Aorta (tissue), 5 donors: Measurements from ENCODE around the gene SMAD6. TPM values are rescaled to one million over a fixed set of nuclear protein-coding genes. Genes with fewer than 3 reads are reported as not detected.
"Not testable (repeated sequence)": the region's sequence is repeated elsewhere in the genome, so short reads cannot be mapped to it uniquely, and the experiment has no call there.

Experiments used
- ATAC-seq: fragments of 200-7000 bp; cut with Tn5 transposase; one replicate; pipeline ENCODE4 v1.9.1; 2022; ENCODE audit warnings: moderate library complexity; ENCODE audit not compliant: low FRiP score
- DNase-seq, 2 donors: peaks; one replicate each; pipeline ENCODE4 v3.0.0-alpha.2; 2020
- H3K27ac ChIP-seq, 2 donors: one replicate each; pipeline ENCODE4 v1.5.1; 2013; ENCODE audit warnings: low read length in 2 of 2, mild to moderate bottlenecking in 2 of 2, moderate library complexity in 2 of 2, control low read depth in 1 of 2, inconsistent platforms in 1 of 2, low read depth in 1 of 2
- H3K27me3 ChIP-seq, 2 donors: one replicate each; pipeline ENCODE4 v1.6.1; 2013; ENCODE audit warnings: control low read depth in 1 of 2, low read length in 1 of 2, mild to moderate bottlenecking in 1 of 2, moderate library complexity in 1 of 2; ENCODE audit not compliant: insufficient read depth in 2 of 2, control insufficient read depth in 1 of 2
- H3K36me3 ChIP-seq, 2 donors: one replicate each; pipeline ENCODE4 v1.6.1; 2013; ENCODE audit warnings: control low read depth in 1 of 2, low read length in 1 of 2, mild to moderate bottlenecking in 1 of 2; ENCODE audit not compliant: insufficient read depth in 2 of 2, control insufficient read depth in 1 of 2
- H3K4me1 ChIP-seq, 2 donors: one replicate each; pipeline ENCODE4 v1.6.1; 2013; ENCODE audit warnings: low read length in 2 of 2, control low read depth in 1 of 2, mild to moderate bottlenecking in 1 of 2, moderate library complexity in 1 of 2; ENCODE audit not compliant: insufficient read depth in 2 of 2, control insufficient read depth in 1 of 2
- H3K4me3 ChIP-seq, 2 donors: one replicate each; pipeline ENCODE4 v1.5.1; 2013; ENCODE audit warnings: low read length in 2 of 2, control low read depth in 1 of 2, mild to moderate bottlenecking in 1 of 2
- H3K9me3 ChIP-seq: one replicate; pipeline ENCODE4 v1.6.1; 2013; ENCODE audit warnings: mild to moderate bottlenecking, low read length; ENCODE audit not compliant: control insufficient read depth
- WGBS, 2 donors: extraction: QIAGEN DNeasy Blood & Tissue Kit; methylation state at CpG; one replicate each; pipeline ENCODE4 v1.1.7; 2013; 5-methylcytosine and 5-hydroxymethylcytosine counted together
- intact Hi-C, 2 donors: fragments of 100-400 bp; cut with DNase I; formaldehyde crosslinking; loops; one replicate each; pipeline versions ENCODE4 v1.14.2 to v1.15.0; 2022
- polyA plus RNA-seq, 2 donors: library from polyadenylated mRNA; stranded (reverse); fragments of 200-250 nt; gene quantifications; one replicate each; pipeline ENCODE4 v1.2.3, GENCODE V29; 2013
- total RNA-seq, 2 donors: library from RNA; stranded (reverse); fragmentation: NEBNext Ultra II Directional; extraction: Animal tissue kit (Norgen Biotek cat#: 25700); gene quantifications; one replicate each; pipeline ENCODE4 v1.2.1, GENCODE V29; 2021
- donor health status: healthy with polysubstance abuse.
- donor health status: Bipolar disorder and iron deficiency.
- donor health status: DM: no; HTN: no; CAD: no.
- donor health status: DM: no; HTN: no; CAD: no.
- donor health status: DM: yes; HTN: yes; CAD: no.

The SMAD6 gene
- total and polyA plus RNA-seq, 4 donors = 7.1 to 92.0 (median 24.5) TPM

DNA sequence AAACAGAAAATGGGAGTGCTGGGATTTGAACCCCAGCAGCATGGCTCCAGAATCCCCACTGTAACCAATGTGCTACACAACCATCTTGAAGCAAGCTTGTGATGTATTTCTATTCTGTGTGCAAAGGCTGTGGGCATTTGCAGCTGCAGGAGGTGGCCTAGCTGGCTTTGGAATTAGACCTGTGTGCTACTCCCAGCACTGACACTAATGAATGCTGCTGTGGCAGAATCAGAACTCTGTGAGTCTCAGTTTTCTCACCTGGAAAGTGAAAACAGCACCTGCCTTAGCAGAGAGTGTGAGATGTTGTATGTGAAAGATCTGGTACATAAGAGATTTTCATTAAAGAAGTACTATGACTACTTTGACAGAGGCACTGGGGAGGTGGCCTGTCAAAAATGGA is 21.5 kb upstream of the SMAD6 start:
- no peaks in the 10 kb centered on the region for H3K36me3 ChIP-seq
- no peaks in the 10 kb centered on the region for H3K4me1 ChIP-seq
- no peak overlapping the region for H3K4me3 ChIP-seq
- H3K9me3 ChIP-seq = peaks cover 2% of the 10 kb centered on the region
- H3K27ac ChIP-seq = no peak overlapping the region
- no peak for DNase-seq
- intact Hi-C loops = no loop called here
- no peaks in the 10 kb centered on the region for H3K27me3 ChIP-seq
- no peak for ATAC-seq

GRCh38 chr15:66681395-66681794 is 20.6 kb upstream of the SMAD6 start:
- ATAC-seq = no peak
- WGBS, 2 donors = 94 to 97% methylated on average over 2 of the region's 2 CpGs
- H3K27ac ChIP-seq = no peak overlapping the region
- no peaks in the 10 kb centered on the region for H3K4me1 ChIP-seq
- H3K4me3 ChIP-seq = no peak overlapping the region
- no peak for DNase-seq
- H3K27me3 ChIP-seq = no peaks in the 10 kb centered on the region
- no peaks in the 10 kb centered on the region for H3K36me3 ChIP-seq
- intact Hi-C loops = no loop called here
- peaks cover 2% of the 10 kb centered on the region for H3K9me3 ChIP-seq

GRCh38 chr15:66682246-66682645 is 19.8 kb upstream of the SMAD6 start:
- 98% methylated on average over 2 of the region's 2 CpGs for WGBS, 2 donors
- H3K36me3 ChIP-seq = no peaks in the 10 kb centered on the region
- ATAC-seq (no peak), DNase-seq (no peak)
- peaks cover 2% of the 10 kb centered on the region for H3K9me3 ChIP-seq
- no peak overlapping the region for H3K4me3 ChIP-seq
- H3K4me1 ChIP-seq = no peaks in the 10 kb centered on the region
- no peaks in the 10 kb centered on the region for H3K27me3 ChIP-seq
- intact Hi-C loops = no loop called here
- H3K27ac ChIP-seq = no peak overlapping the region

- Histone ChIP-seq H3K4me3 (no peak overlapping the region), H3K9me3 (peaks cover 2% of the 10 kb centered on the region), H3K36me3 (no peaks in the 10 kb centered on the region), H3K27me3 (no peaks in the 10 kb centered on the region), H3K4me1 (no peaks in the 10 kb centered on the region), H3K27ac (no peak overlapping the region)
- ATAC-seq (no peak), DNase-seq (no peak)
- intact Hi-C loops = no loop called here
- WGBS, 2 donors = 89 to 96% methylated on average over 1 of the region's 1 CpG
Measured at GRCh38 chr15:66682865-66683264, 19.2 kb upstream of the SMAD6 start.

GRCh38 chr15:66684136-66684681 is 17.8 kb upstream of the SMAD6 start:
- intact Hi-C loops = no loop called here
- ATAC-seq = no peak
- Histone ChIP-seq H3K9me3 (peaks cover 2% of the 10 kb centered on the region), H3K36me3 (no peaks in the 10 kb centered on the region), H3K27ac (no peak overlapping the region), H3K4me3 (no peak overlapping the region), H3K27me3 (no peaks in the 10 kb centered on the region), H3K4me1 (no peaks in the 10 kb centered on the region)
- DNase-seq = no peak

DNA sequence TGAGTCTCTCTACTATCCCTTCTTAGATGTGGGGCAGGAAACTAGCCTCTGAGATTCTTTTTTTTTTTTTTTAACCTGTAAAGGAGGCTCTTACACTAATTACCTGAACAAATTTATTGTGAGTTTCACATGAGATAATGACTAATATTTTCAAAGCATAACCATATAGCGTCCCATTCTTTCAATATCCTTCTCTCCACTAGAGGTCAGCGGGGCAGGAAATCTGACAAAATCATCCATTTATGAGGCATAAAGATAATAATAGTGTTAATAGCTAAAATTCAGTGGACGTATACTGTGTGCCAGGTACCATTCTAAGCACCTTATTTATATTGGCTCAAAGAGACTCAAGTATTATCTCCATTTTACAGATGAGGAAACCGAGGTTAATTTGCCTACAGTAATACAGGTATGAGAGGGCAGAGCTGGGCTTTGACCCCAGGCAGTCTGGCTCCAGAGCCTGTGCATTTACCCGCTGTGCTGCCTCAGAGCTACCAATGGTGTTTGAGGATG is 16.3 kb upstream of the SMAD6 start:
- ATAC-seq (no peak), DNase-seq (no peak)
- no peak overlapping the region for H3K27ac ChIP-seq
- intact Hi-C loops = no loop called here
- no peaks in the 10 kb centered on the region for H3K27me3 ChIP-seq
- H3K36me3 ChIP-seq = no peaks in the 10 kb centered on the region
- H3K4me1 ChIP-seq = no peaks in the 10 kb centered on the region
- no peak overlapping the region for H3K4me3 ChIP-seq
- WGBS, 2 donors = 80% methylated on average over 5 of the region's 5 CpGs
- peaks cover 2% of the 10 kb centered on the region for H3K9me3 ChIP-seq

DNA sequence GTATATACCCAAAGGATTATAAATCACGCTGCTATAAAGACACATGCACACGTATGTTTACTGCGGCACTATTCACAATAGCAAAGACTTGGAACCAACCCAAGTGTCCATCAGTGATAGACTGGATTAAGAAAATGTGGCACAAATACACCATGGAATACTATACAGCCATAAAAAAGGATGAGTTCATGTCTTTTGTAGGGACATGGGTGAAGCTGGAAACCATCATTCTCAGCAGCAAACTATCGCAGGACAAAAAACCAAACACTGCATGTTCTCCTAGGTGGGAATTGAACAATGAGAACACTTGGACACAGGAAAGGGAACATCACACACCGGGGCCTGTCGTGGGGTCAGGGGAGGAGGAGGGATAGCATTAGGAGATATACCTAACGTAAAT is 11.1 kb upstream of the SMAD6 start:
- H3K27me3 ChIP-seq, H3K4me1 ChIP-seq, H3K27ac ChIP-seq, ATAC-seq, H3K4me3 ChIP-seq, intact Hi-C loops, H3K9me3 ChIP-seq, DNase-seq, H3K36me3 ChIP-seq: not testable (repeated sequence)
- 85 to 89% methylated on average over 4 to 7 of the region's 7 CpGs for WGBS, 2 donors

DNA sequence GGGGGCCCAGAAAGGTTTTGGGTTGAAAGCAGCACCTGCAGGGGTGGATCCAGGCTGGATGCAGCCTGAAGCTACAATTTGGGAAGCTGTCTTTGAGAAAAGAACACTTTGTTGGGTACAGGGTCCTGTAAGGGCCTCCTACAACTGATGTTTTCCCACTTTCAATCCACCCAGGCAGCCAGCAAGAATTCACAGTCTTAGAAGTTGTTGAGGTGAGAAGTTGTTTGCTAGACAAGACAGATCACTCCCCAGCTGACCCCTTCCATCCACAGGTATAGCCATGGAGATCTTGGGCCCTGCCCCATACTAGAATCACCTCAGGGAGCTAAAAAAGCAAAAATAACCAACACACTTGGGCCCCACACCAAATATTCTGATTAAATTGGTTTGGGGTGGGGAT is 10.3 kb upstream of the SMAD6 start:
- intact Hi-C loops = no loop called here
- Histone ChIP-seq H3K4me1 (no peaks in the 10 kb centered on the region), H3K27me3 (no peaks in the 10 kb centered on the region), H3K36me3 (no peaks in the 10 kb centered on the region), H3K27ac (no peak overlapping the region), H3K4me3 (no peak overlapping the region), H3K9me3 (no peaks in the 10 kb centered on the region)
- no peak for DNase-seq
- ATAC-seq = no peak

GRCh38 chr15:66692391-66692790 is 9.6 kb upstream of the SMAD6 start:
- WGBS, 2 donors = 46 to 48% methylated on average over 3 of the region's 3 CpGs
- ATAC-seq (no peak), DNase-seq (no peak)
- Histone ChIP-seq H3K27ac (no peak overlapping the region), H3K4me3 (no peak overlapping the region), H3K9me3 (no peaks in the 10 kb centered on the region), H3K4me1 (no peaks in the 10 kb centered on the region), H3K27me3 (no peaks in the 10 kb centered on the region), H3K36me3 (no peaks in the 10 kb centered on the region)
- intact Hi-C loops = no loop called here
